ENCODE data around the gene TFRC. TPM values are rescaled to one million over a fixed set of nuclear protein-coding genes. Genes with fewer than 3 reads are reported as not detected.
A peak's percentile ranks its signal among the peaks of the same experiment; 100 is the strongest.
"Not testable (repeated sequence)": the region's sequence is repeated elsewhere in the genome, so short reads cannot be mapped to it uniquely, and the experiment has no call there.

Gene TFRC
- total RNA-seq, 1 donor from 2014 or later: 140 TPM

DNA sequence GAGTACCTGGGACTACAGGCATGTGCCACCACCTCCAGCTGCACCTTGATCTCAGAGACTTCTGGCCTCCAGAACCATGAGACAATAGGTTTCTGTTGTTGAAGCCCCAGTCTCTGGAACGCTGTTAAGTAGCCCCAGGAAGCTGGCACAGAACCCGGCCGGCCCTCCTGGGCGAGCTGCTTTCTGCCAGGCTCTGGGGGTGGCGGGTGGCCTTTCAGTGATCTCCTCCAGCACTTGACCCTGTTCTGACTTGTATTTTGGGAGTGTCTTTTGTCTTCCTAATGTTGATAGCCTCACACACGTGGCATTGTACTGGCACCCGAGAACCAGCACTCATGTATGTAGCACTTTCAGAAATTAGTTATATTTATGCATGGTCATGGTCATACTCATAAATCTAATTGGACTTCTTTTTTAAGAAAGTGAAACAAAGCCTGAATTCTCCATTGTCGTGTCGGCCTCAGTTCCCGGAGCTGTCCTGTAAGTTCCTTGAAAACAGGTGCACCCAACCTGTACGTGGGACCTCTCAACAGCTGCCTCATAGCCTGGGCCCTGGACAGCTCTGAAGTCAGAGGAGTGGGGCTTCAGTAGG, 74.0 kb downstream of the TFRC start:
- Mint-ChIP-seq H3K9me3 (no peaks in the 10 kb centered on the region), H3K36me3 (no peaks in the 10 kb centered on the region), H3K27ac (no peak overlapping the region), H3K27me3 (peaks cover 18% of the 10 kb centered on the region), H3K4me3 (no peak overlapping the region), H3K4me1 (ENCODE audit: unreplicated experiment) (no peaks in the 10 kb centered on the region)
- TF ChIP-seq, protein P1, sequence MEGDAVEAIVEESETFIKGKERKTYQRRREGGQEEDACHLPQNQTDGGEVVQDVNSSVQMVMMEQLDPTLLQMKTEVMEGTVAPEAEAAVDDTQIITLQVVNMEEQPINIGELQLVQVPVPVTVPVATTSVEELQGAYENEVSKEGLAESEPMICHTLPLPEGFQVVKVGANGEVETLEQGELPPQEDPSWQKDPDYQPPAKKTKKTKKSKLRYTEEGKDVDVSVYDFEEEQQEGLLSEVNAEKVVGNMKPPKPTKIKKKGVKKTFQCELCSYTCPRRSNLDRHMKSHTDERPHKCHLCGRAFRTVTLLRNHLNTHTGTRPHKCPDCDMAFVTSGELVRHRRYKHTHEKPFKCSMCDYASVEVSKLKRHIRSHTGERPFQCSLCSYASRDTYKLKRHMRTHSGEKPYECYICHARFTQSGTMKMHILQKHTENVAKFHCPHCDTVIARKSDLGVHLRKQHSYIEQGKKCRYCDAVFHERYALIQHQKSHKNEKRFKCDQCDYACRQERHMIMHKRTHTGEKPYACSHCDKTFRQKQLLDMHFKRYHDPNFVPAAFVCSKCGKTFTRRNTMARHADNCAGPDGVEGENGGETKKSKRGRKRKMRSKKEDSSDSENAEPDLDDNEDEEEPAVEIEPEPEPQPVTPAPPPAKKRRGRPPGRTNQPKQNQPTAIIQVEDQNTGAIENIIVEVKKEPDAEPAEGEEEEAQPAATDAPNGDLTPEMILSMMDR (conservative IDR thresholded peaks at IDR 0.05): no peak
- no peak for DNase-seq (ENCODE audit: extremely low spot score, unreplicated experiment)

DNA sequence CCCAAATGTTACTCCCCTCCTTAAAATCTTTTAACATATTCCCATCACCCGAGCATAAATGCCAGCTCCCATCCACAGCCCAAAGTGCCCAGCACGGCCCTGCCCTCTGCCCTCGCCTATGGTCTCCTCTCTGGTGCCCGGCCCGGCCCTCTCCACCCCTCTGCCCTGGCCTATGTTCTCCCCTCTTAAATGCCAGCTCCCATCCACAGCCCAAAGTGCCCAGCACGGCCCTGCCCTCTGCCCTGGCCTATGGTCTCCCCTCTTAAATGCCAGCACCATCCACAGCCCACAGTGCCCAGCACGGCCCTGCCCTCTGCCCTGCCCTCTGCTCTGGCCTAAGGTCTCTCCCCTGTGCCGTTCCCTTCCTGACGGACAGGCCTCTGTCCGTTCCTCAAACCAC, 76.6 kb downstream of the TFRC start:
- not testable (repeated sequence) for H3K9me3 Mint-ChIP-seq; H3K36me3 Mint-ChIP-seq; H3K4me1 Mint-ChIP-seq (ENCODE audit: unreplicated experiment); H3K4me3 Mint-ChIP-seq; H3K27ac Mint-ChIP-seq
- DNase-seq (ENCODE audit: extremely low spot score, unreplicated experiment): peak; percentile 44
- H3K27me3 Mint-ChIP-seq: peaks cover 15% of the 10 kb centered on the region

DNA sequence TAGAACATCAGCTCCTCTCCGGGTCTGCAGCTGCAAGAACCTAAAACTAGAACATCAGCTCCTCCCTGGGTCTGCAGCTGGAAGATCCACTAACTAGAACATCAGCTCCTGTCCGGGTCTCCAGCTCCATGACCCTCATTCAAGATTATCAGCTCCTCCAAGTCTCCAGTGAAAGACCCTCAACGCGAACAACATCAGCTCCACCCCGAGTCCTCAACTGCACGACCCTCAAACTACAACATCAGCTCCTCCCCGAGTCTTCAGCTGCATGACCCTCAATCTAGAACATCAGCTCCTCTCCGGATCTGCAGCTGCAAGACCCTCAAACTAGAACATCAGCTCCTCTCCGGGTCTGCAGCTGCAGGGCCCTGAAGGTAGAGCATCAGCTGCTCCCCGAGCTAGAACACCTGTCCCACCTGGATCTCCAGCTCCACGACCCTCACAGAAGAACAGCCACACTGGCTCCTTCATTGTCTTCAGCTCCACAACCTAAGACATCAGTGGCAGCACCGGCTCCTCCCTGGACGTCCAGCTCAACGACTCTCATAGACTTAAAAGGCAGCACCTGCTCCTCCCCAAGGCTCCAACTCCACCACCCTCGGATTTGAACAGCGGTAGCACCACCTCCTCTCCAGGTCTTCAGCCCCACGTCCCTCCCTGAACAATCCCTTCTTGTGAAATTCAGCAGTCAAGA, 77.4 kb downstream of the TFRC start:
- not testable (repeated sequence) for H3K36me3 Mint-ChIP-seq; H3K4me3 Mint-ChIP-seq; H3K9me3 Mint-ChIP-seq; H3K27ac Mint-ChIP-seq; H3K4me1 Mint-ChIP-seq (ENCODE audit: unreplicated experiment)
- peak; percentile 34 for DNase-seq (ENCODE audit: extremely low spot score, unreplicated experiment)
- H3K27me3 Mint-ChIP-seq: peaks cover 12% of the 10 kb centered on the region

DNA sequence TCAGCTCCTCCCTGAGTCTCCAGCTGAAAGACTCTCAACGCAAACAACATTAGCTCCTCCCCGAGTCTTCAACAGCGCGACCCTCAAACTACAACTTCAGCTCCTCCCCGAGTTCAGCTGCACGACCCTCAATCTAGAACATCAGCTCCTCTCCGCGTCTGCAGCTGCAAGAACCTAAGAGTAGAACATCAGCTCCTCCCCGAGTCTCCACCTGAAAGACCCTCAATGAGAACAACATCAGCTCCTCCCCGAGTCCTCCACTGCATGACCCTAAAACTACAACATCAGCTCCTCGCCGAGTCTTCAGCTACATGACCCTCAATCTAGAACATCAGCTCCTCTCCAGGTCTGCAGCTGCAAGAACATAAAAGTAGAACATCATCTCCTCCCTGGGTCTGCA, 78.3 kb downstream of the TFRC start:
- H3K27me3 Mint-ChIP-seq: peaks cover 16% of the 10 kb centered on the region
- TF ChIP-seq, protein P1 (conservative IDR thresholded peaks at IDR 0.05): no peak
- H3K27ac Mint-ChIP-seq: no peak overlapping the region
- no peak overlapping the region for H3K4me3 Mint-ChIP-seq
- no peaks in the 10 kb centered on the region for H3K9me3 Mint-ChIP-seq
- DNase-seq (ENCODE audit: extremely low spot score, unreplicated experiment): no peak
- no peaks in the 10 kb centered on the region for H3K4me1 Mint-ChIP-seq (ENCODE audit: unreplicated experiment)
- no peaks in the 10 kb centered on the region for H3K36me3 Mint-ChIP-seq

DNA sequence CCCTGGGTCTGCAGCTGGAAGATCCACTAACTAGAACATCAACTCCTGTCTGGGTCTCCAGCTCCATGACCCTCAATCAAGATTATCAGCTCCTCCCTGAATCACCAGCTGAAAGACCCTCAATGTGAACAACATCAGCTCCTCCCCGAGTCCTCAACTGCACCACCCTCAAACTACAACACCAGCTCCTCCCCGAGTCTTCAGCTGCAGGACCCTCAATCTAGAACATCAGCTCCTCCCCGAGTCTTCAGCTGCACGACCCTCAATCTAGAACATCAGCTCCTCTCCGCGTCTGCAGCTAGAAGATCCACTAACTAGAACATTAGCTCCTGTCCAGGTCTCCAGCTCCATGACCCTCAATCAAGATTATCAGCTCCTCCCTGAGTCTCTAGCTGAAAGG, 79.2 kb downstream of the TFRC start:
- not testable (repeated sequence) for H3K27ac Mint-ChIP-seq; H3K9me3 Mint-ChIP-seq; H3K36me3 Mint-ChIP-seq; H3K4me1 Mint-ChIP-seq (ENCODE audit: unreplicated experiment); H3K4me3 Mint-ChIP-seq; DNase-seq (ENCODE audit: extremely low spot score, unreplicated experiment)
- H3K27me3 Mint-ChIP-seq: peaks cover 13% of the 10 kb centered on the region

DNA sequence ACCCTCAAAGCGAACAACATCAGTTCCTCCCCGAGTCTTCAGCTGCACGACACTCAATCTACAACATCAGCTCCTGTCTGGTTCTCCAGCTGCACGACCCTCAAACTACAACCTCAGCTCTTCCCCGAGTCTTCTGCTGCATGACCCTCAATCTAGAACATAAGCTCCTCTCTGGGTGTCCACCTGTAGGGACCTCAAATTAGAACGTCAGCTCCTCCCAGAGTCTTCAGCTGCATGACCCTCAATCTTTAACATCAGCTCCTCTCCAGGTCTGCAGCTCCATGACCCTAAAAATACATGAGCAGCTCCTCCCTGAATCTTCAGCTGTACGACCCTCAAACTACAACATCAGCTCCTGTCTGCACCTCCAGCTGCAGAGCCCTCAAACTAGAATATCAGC, 80.7 kb downstream of the TFRC start:
- H3K27ac Mint-ChIP-seq; H3K9me3 Mint-ChIP-seq; H3K36me3 Mint-ChIP-seq; H3K4me1 Mint-ChIP-seq (ENCODE audit: unreplicated experiment); H3K4me3 Mint-ChIP-seq; DNase-seq (ENCODE audit: extremely low spot score, unreplicated experiment): not testable (repeated sequence)
- H3K27me3 Mint-ChIP-seq: peaks cover 21% of the 10 kb centered on the region

DNA sequence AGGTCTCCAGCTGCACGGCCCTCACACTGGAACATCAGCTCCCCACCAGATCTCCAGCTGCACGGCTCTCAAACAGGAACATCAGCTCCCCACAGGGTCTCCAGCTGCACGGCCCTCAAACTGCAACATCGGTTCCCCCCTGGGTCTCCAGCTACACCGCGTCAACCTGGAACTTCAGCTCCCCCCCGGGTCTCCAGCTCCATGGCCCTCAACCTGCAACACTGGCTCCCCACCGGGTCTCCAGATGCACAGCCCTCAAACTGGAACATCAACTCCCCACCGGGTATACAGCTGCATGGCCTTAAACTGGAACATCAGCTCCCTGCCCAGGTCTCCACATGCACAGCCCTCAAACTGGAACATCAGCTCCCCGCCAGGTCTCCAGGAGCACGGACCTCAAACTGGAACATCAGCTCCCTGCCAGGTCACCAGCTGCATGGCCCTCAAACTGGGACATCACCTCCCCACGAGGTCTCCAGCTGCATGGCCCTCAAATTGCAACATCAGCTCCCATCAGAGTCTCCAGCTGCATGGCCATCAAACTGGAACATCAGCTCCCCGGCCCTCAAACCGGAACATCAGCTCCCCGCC, 81.4 kb downstream of the TFRC start:
- H3K36me3 Mint-ChIP-seq, H3K4me3 Mint-ChIP-seq: not testable (repeated sequence)
- H3K27me3 Mint-ChIP-seq: peaks cover 21% of the 10 kb centered on the region

DNA sequence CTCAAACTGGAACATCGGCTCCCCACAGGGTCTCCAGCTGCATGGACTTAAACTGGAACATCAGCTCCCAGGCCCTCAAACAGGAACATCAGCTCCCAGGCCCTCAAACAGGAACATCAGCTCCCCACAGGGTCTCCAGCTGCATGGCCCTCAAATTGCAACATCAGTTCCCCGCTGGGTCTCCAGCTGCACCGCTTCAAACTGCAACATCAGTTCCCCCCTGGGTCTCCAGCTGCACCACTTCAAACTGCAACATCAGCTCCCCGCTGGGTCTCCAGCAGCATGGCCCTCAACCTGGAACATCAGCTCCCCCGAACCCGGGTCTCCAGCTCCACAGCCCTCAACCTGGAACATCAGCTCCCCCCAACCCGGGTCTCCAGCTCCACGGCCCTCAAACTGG, 82.0 kb downstream of the TFRC start:
- Mint-ChIP-seq H3K27me3 (peaks cover 26% of the 10 kb centered on the region), H3K4me1 (ENCODE audit: unreplicated experiment) (no peaks in the 10 kb centered on the region), H3K4me3 (no peak overlapping the region), H3K27ac (no peak overlapping the region), H3K36me3 (no peaks in the 10 kb centered on the region), H3K9me3 (no peaks in the 10 kb centered on the region)
- TF ChIP-seq, protein P1 (conservative IDR thresholded peaks at IDR 0.05): no peak
- DNase-seq (ENCODE audit: extremely low spot score, unreplicated experiment): peak; percentile 48

More for the DNA sequence above, 81.4 kb downstream of the TFRC start:
- peak; percentile 29 for DNase-seq (ENCODE audit: extremely low spot score, unreplicated experiment)
- not testable (repeated sequence) for H3K9me3 Mint-ChIP-seq; H3K4me1 Mint-ChIP-seq (ENCODE audit: unreplicated experiment); H3K27ac Mint-ChIP-seq
